H1 (cell line): ENCODE measurements around the gene GALC. TPM values are rescaled to one million over a fixed set of nuclear protein-coding genes. Genes with fewer than 3 reads are reported as not detected.

Experiments used
- KDM1A ChIP-seq: fragments of 200-600, 300-600 bp; sonication (generic); IDR thresholded peaks from 2 replicates; pipeline ENCODE4 v1.7.1; 2016; ENCODE audit warnings: mild to moderate bottlenecking, low read length, borderline replicate concordance
- KDM5A ChIP-seq: fragments of 200-600 bp; IDR thresholded peaks from 2 replicates; pipeline ENCODE4 v1.7.1; 2012; ENCODE audit warnings: mild to moderate bottlenecking, low read length, inconsistent platforms, mixed read lengths
- MAX ChIP-seq: IDR thresholded peaks from 2 replicates; pipeline ENCODE4 v1.6.1; 2012; ENCODE audit warnings: inconsistent platforms
- SAP30 ChIP-seq: fragments of 300-600 bp; sonication (generic); IDR thresholded peaks from 2 replicates; pipeline ENCODE4 v1.7.1; 2012; ENCODE audit warnings: low read length, moderate library complexity, mild to moderate bottlenecking, inconsistent platforms; ENCODE audit not compliant: insufficient read depth, insufficient replicate concordance
- TEAD4 ChIP-seq: IDR thresholded peaks from 2 replicates; pipeline ENCODE4 v1.6.1; 2012; ENCODE audit warnings: low read depth, low read length, inconsistent platforms, mixed read lengths
- polyA plus RNA-seq, 7 experiments: library from polyadenylated mRNA; depleted of rRNA in 3 of 7; stranded (reverse) in 5 of 7; unstranded in 2 of 7; fragments of >200 nt in 5 of 7; fragments of 200-250 nt in 2 of 7; gene quantifications; 1 replicate in 5 of 7; 2 replicates in 1 of 7; 4 replicates in 1 of 7; pipeline versions ENCODE4 v1.2.1 to v1.2.3, GENCODE V29; 2011 to 2013; ENCODE audit warnings: missing spikeins in 2 of 7, mixed read lengths in 2 of 7
- total RNA-seq: library from RNA; stranded (reverse); fragmentation: NEBNext Ultra II Directional; extraction: Animal tissue kit (Norgen Biotek cat#: 25700); gene quantifications from 2 replicates; pipeline ENCODE4 v1.2.1, GENCODE V29; 2021
- TF ChIP-seq, protein P1 (sequence below): IDR thresholded peaks from 2 replicates; pipeline ENCODE4 v1.6.1; 2012; ENCODE audit warnings: low read length, inconsistent platforms

The GALC gene
- total and polyA plus RNA-seq, 2 of the 8 experiments (the other 6 are each of a cell fraction or from before 2014, with no cell fraction given): 6.1 to 12.3 TPM

DNA sequence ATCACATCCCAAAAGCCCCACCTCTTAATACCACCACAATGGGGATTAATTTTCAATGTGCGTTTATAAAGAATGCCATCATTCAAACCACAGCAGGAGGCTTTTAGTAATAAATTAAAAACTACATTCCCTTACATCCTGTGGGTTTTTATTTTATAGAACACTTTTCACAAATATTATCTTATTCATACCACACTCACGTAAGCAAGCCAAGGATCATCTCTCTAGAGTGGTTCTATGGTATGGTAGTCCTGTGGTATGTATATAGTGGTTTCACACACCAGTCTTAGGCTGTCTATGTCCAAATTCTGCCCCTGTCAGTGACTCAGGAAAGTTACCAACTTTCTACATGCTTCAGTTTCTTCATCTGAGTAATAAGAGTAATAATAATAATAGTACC is 100.2 kb downstream of the GALC start (continued):
- TF ChIP-seq KDM1A (no peak), MAX (no peak), KDM5A (no peak), TEAD4 (no peak), SAP30 (no peak)
- TF ChIP-seq, protein P1, sequence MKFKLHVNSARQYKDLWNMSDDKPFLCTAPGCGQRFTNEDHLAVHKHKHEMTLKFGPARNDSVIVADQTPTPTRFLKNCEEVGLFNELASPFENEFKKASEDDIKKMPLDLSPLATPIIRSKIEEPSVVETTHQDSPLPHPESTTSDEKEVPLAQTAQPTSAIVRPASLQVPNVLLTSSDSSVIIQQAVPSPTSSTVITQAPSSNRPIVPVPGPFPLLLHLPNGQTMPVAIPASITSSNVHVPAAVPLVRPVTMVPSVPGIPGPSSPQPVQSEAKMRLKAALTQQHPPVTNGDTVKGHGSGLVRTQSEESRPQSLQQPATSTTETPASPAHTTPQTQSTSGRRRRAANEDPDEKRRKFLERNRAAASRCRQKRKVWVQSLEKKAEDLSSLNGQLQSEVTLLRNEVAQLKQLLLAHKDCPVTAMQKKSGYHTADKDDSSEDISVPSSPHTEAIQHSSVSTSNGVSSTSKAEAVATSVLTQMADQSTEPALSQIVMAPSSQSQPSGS: no peak
